Astrocyte (in vitro differentiated cells and primary cell): ENCODE data around the gene PRG3.

Experiments
- EZH2 ChIP-seq: IDR thresholded peaks from 2 replicates; pipeline ENCODE4 v1.6.1; 2012; ENCODE audit warnings: mild to moderate bottlenecking, low read length, inconsistent platforms; ENCODE audit not compliant: insufficient read depth
- TF ChIP-seq, protein P1 (sequence below): IDR thresholded peaks from 2 replicates; pipeline ENCODE4 v1.5.1; 2011; ENCODE audit warnings: low read depth, mild to moderate bottlenecking, inconsistent platforms, low read length, moderate library complexity; ENCODE audit not compliant: insufficient read depth

DNA sequence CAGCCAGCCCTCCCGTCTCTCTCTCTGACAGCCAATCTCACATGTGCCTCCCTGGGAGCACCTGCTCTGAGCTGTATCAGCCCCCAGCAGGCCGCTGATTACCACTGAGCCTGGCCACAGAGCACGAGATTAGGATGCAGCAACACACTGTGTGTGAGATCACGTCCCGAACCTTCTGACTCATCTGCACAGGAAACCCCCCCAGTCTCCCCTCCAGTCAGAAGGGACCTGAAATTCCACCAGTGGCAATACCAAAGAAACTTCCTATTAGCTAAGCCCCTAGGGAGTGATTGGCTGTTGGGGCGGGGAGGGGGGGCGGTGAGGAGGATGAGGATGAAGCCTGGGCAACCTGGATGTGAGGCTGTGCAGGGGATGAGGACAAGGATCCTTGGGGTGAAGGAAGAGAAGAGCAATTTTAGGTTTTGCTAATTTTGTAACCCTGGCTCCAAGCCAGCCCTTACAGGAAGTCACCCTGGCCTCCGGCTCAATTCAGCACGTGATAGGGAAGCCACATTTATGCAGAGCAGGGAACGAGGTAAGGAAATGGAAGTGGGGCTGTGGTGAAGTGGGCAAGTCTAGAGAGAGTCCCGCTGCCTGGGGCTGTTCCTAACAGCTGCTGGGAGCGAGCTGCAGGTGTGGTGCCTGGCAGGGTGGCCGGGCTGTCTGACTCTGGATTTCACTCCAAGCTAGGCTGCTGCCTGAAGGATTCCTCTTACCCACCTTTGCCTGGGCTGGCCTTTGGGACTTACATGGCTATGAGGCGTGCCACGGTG lies 44.0 kb upstream of the PRG3 start:
- TF ChIP-seq, protein P1, sequence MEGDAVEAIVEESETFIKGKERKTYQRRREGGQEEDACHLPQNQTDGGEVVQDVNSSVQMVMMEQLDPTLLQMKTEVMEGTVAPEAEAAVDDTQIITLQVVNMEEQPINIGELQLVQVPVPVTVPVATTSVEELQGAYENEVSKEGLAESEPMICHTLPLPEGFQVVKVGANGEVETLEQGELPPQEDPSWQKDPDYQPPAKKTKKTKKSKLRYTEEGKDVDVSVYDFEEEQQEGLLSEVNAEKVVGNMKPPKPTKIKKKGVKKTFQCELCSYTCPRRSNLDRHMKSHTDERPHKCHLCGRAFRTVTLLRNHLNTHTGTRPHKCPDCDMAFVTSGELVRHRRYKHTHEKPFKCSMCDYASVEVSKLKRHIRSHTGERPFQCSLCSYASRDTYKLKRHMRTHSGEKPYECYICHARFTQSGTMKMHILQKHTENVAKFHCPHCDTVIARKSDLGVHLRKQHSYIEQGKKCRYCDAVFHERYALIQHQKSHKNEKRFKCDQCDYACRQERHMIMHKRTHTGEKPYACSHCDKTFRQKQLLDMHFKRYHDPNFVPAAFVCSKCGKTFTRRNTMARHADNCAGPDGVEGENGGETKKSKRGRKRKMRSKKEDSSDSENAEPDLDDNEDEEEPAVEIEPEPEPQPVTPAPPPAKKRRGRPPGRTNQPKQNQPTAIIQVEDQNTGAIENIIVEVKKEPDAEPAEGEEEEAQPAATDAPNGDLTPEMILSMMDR, result no peak
- no peak for TF ChIP-seq EZH2
